ENCODE measurements around the gene HDDC2. TPM values are rescaled to one million over a fixed set of nuclear protein-coding genes. Genes with fewer than 3 reads are reported as not detected.

The HDDC2 gene
- total RNA-seq, 1 experiment from 2014 or later, result 95.6 TPM

- CTCF ChIA-PET, result no interaction called here
- TF ChIP-seq FOSL1 (IDR thresholded peaks at IDR 0.05; ENCODE audit: low read depth), result no peak
- TF ChIP-seq ELF1 (IDR thresholded peaks at IDR 0.05; ENCODE audit: borderline replicate concordance, low read depth), result no peak
- no peak for TF ChIP-seq CBX3 (IDR thresholded peaks at IDR 0.05; ENCODE audit: low read depth)
- TF ChIP-seq SIN3A (IDR thresholded peaks at IDR 0.05; ENCODE audit: low read depth), result no peak
- no peak for TF ChIP-seq EZH2phosphoT487 (IDR thresholded peaks at IDR 0.05; ENCODE audit: borderline replicate concordance)
- TF ChIP-seq ZNF274 (IDR thresholded peaks at IDR 0.05; ENCODE audit: low read depth, low read length), result no peak
- TF ChIP-seq JUND (IDR thresholded peaks at IDR 0.05), result no peak
Observed at GRCh38 chr6:125340991-125341390, 39.2 kb upstream of the HDDC2 start.

GRCh38 chr6:125340175-125340835 lies 38.5 kb upstream of the HDDC2 start:
- peaks cover 42% of the 10 kb centered on the region for H3K27me3 ChIP-seq (ENCODE audit: insufficient read depth, low read length)
- no peaks in the 10 kb centered on the region for H3K9me3 ChIP-seq (ENCODE audit: control insufficient read depth in 1 of 2, insufficient read depth in 1 of 2, low read depth in 1 of 2, low read length in 2 of 2)
- intact Hi-C loops (cut with micrococcal nuclease), result no loop called here
- no TSS peak for BruUV-seq (replicated peaks)
- no peak overlapping the region for H2AFZ ChIP-seq (ENCODE audit: low read depth, low read length, poor library complexity, severe bottlenecking)
- no peak for ATAC-seq
- H3K79me2 ChIP-seq (ENCODE audit: insufficient read depth, low read length), result no peaks in the 10 kb centered on the region
- no peaks in the 10 kb centered on the region for H4K20me1 ChIP-seq (ENCODE audit: insufficient read depth)
- ChIA-PET RAD21 (ENCODE audit: low non-redundant PET in 1 of 2, low total read pairs in 2 of 2, uncharacterized antibody in 2 of 2, unreplicated experiment in 2 of 2) (no interaction called here), POLR2A (no interaction called here), CTCF (no interaction called here)
- H3K36me3 ChIP-seq (ENCODE audit: control insufficient read depth in 1 of 2, insufficient read depth in 2 of 2, low read length in 2 of 2), result no peaks in the 10 kb centered on the region
- no peaks in the 10 kb centered on the region for H3K4me1 ChIP-seq (ENCODE audit: control insufficient read depth in 1 of 2, insufficient read depth in 2 of 2, low read length in 2 of 2)
- no peak overlapping the region for H3K4me3 ChIP-seq (replicated peaks in 1 of 2; ENCODE audit: low read depth in 1 of 2, low read length in 2 of 2)
- no peak for DNase-seq (ENCODE audit: low read depth, low spot score)
- H3K9ac ChIP-seq (ENCODE audit: low read length), result no peak overlapping the region
- H3K9me2 ChIP-seq (ENCODE audit: insufficient read depth), result no peaks in the 10 kb centered on the region
- no peak overlapping the region for H3K4me2 ChIP-seq (ENCODE audit: low read length)
- no peak overlapping the region for H3K27ac ChIP-seq (ENCODE audit: low read depth, low read length)
- TF ChIP-seq EZH2phosphoT487 (IDR thresholded peaks at IDR 0.05; ENCODE audit: borderline replicate concordance), result no peak
- TF ChIP-seq RAD21 (IDR thresholded peaks at IDR 0.05; ENCODE audit: low read depth), result no peak
- no peak for TF ChIP-seq JUND (IDR thresholded peaks at IDR 0.05)
- no peak for TF ChIP-seq CTCF (IDR thresholded peaks at IDR 0.05 in 2 of 3, conservative IDR thresholded peaks at IDR 0.05 in 1 of 3; ENCODE audit: borderline replicate concordance in 1 of 3, insufficient read depth in 1 of 3, low read depth in 2 of 3, low read length in 2 of 3)
- TF ChIP-seq POLR2AphosphoS5 (IDR thresholded peaks at IDR 0.05; ENCODE audit: low read depth, low read length), result no peak
- TF ChIP-seq FOSL1 (IDR thresholded peaks at IDR 0.05; ENCODE audit: low read depth), result no peak
- no peak for TF ChIP-seq SIN3A (IDR thresholded peaks at IDR 0.05; ENCODE audit: low read depth)
- TF ChIP-seq CEBPB (IDR thresholded peaks at IDR 0.05; ENCODE audit: low read depth), result no peak
- no peak for TF ChIP-seq SRF (IDR thresholded peaks at IDR 0.05; ENCODE audit: low read depth)
- no peak for TF ChIP-seq MAX (IDR thresholded peaks at IDR 0.05)
- TF ChIP-seq YY1 (IDR thresholded peaks at IDR 0.05; ENCODE audit: extremely low read depth, insufficient replicate concordance, low read depth, low read length), result no peak
- no peak for TF ChIP-seq EGR1 (IDR thresholded peaks at IDR 0.05; ENCODE audit: low read depth)
- TF ChIP-seq ZBTB33 (IDR thresholded peaks at IDR 0.05; ENCODE audit: extremely low read depth, insufficient replicate concordance, low read length), result no peak
- no peak for TF ChIP-seq SP1 (IDR thresholded peaks at IDR 0.05; ENCODE audit: low read depth)

More at GRCh38 chr6:125340991-125341390, 39.2 kb upstream of the HDDC2 start:
- intact Hi-C loops (cut with micrococcal nuclease), result no loop called here
- Histone ChIP-seq H3K36me3 (ENCODE audit: control insufficient read depth in 1 of 2, insufficient read depth in 2 of 2, low read length in 2 of 2) (no peaks in the 10 kb centered on the region), H3K4me2 (ENCODE audit: low read length) (no peak overlapping the region), H3K9me3 (ENCODE audit: control insufficient read depth in 1 of 2, insufficient read depth in 1 of 2, low read depth in 1 of 2, low read length in 2 of 2) (no peaks in the 10 kb centered on the region), H3K9me2 (ENCODE audit: insufficient read depth) (no peaks in the 10 kb centered on the region), H4K20me1 (ENCODE audit: insufficient read depth) (no peaks in the 10 kb centered on the region), H3K27ac (ENCODE audit: low read depth, low read length) (no peak overlapping the region), H3K9ac (ENCODE audit: low read length) (no peak overlapping the region), H3K4me1 (ENCODE audit: control insufficient read depth in 1 of 2, insufficient read depth in 2 of 2, low read length in 2 of 2) (no peaks in the 10 kb centered on the region), H3K27me3 (ENCODE audit: insufficient read depth, low read length) (peaks cover 41% of the 10 kb centered on the region), H3K4me3 (replicated peaks in 1 of 2; ENCODE audit: low read depth in 1 of 2, low read length in 2 of 2) (no peak overlapping the region), H3K79me2 (ENCODE audit: insufficient read depth, low read length) (no peaks in the 10 kb centered on the region), H2AFZ (ENCODE audit: low read depth, low read length, poor library complexity, severe bottlenecking) (no peak overlapping the region)
- ATAC-seq (no peak), DNase-seq (ENCODE audit: low read depth, low spot score) (no peak)
- POLR2A ChIA-PET, result no interaction called here
- RAD21 ChIA-PET (ENCODE audit: low non-redundant PET in 1 of 2, low total read pairs in 2 of 2, uncharacterized antibody in 2 of 2, unreplicated experiment in 2 of 2), result no interaction called here
- BruUV-seq (replicated peaks), result no TSS peak

Measured in HCT116 (cell line).